NOMO-1 treated with DMSO at 0.1 percent for 48 hours (cell line): ENCODE data around the gene GLRA2.
"Not testable (repeated sequence)": the region's sequence is repeated elsewhere in the genome, so short reads cannot be mapped to it uniquely, and the experiment has no call there.

Experiments
- DNase-seq: peaks from one replicate; lab custom pipeline; 2025; ENCODE audit not compliant: unreplicated experiment; lab: John Stamatoyannopoulos, UW

The GLRA2 gene

GRCh38 chrX:14590693-14591424 lies 61.5 kb downstream of the GLRA2 start:
- no peak for DNase-seq

- DNase-seq: no peak
These were observed 62.6 kb downstream of the GLRA2 start for GRCh38 chrX:14591976-14592375.

- no peak for DNase-seq
These were observed 65.2 kb downstream of the GLRA2 start for GRCh38 chrX:14594521-14594920.

- no peak for DNase-seq
These were observed 69.0 kb downstream of the GLRA2 start for GRCh38 chrX:14598330-14598729.

GRCh38 chrX:14607446-14607985 lies 78.2 kb downstream of the GLRA2 start:
- DNase-seq: no peak

DNA sequence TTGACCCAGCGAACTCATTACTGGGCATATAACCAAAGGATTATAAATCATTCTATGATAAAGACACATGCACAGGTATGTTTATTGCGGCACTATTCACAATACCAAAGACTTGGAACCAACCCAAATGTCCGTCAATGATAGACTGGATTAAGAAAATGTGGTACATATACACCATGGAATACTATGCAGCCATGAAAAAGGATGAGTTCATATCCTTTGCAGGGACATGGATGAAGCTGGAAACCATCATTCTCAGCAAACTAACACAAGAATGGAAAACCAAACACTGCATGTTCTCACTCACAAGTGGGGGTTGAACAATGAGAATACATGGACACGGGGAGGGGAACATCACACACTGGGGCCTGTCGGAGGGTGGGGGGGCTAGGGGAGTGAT lies 83.1 kb downstream of the GLRA2 start:
- not testable (repeated sequence) for DNase-seq

GRCh38 chrX:14616301-14616700 lies 87.0 kb downstream of the GLRA2 start:
- DNase-seq: no peak

- no peak for DNase-seq
These were observed 87.5 kb downstream of the GLRA2 start for GRCh38 chrX:14616836-14617235.

DNA sequence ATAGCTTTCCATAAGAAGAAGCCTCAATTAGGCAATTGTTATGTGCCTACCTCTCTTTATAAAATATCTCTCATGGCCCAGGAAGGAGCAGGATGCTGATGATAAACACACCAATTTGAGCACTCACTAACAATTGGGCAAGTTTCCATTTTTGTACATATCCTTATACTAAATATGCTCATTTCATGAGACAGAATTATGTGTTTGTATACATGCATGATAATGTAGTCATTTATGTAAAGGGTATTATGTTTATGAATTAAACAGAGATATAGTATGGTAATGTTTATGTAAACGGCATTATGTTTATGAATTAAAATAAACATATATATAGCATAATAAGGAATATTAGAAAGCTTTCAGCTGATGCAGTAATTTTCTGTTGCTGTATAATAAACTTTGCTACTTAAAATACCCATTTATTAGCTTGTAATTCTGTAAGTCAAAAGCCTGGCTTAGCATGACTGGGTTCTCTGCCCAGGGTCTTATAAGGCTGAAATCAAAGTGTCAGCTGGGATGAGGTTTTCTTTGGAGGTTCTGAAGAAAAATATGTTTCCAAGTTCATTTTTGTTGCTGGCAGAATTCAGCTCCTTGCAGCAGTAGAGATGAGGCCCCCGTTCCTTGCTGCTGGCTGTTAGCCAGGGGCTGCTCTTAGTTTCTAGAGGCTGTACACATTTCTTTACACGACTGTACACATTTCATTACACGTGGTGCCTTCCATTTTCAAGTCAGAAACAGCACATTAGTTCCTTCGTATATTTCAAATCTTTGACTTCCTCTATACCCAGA lies 89.0 kb downstream of the GLRA2 start:
- DNase-seq: no peak

GRCh38 chrX:14630733-14631132 lies 101.4 kb downstream of the GLRA2 start:
- no peak for DNase-seq

GRCh38 chrX:14641681-14642655 lies 112.6 kb downstream of the GLRA2 start:
- no peak for DNase-seq

- DNase-seq: no peak
These were observed 131.6 kb downstream of the GLRA2 start for GRCh38 chrX:14660970-14661369.

DNA sequence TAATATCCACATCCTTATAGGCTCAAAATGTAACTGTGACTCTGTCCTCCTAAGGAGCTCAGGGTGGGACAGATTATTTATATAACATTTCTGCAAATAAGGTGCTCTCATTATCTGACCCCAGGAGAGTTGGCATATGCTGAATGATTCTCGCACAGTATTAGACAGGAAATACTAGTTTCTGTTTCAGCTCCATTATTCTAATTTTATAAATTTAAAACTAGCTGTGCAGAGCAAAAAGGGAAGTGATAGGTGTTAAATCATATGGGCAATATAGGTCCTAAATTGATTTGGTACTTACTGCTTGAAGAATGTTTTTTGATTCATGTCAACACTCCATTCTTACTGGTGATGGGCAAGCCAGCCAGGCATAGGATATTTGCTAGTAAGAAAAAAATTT lies 141.5 kb downstream of the GLRA2 start:
- DNase-seq: no peak

- DNase-seq: no peak
These were observed 143.4 kb downstream of the GLRA2 start for GRCh38 chrX:14672611-14673172.

GRCh38 chrX:14673236-14673635 lies 143.9 kb downstream of the GLRA2 start:
- no peak for DNase-seq

DNA sequence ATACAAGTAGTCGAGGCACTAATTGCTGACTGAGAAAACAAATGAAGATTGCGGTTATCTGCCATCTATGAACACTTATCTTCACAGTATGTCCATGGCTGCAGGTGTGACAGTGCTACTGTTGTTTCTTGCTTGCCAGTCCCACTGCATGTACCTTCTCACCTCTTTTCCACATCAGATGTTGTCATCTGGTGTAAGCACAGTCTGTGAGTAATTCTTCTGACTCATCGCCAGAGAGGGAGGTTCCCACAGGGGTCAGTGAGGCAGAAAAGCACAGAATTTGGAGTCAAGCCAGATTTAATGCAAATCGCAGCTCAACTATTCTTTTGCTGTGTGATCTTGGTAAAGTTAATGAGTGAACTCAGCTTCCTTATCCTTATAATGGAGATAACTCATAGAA lies 144.4 kb downstream of the GLRA2 start:
- no peak for DNase-seq

DNA sequence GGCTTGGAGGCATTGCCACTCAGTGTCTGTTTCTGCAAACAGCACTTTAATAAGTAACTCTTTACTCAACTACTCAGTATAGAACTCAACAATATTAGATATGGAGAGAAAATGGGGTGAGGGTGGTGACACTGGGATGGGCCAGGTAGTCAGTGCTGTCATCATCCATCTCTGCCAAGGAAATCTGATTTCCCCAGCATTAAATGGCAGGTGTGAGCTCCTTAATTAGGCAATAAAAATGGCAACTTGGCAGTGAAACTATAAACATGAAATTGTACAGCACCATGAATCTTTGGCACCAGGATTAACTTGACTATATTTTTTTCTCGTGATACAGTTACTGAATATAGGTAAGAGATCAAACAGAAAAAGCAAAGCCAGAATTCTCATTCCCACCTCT lies 146.2 kb downstream of the GLRA2 start:
- no peak for DNase-seq

DNA sequence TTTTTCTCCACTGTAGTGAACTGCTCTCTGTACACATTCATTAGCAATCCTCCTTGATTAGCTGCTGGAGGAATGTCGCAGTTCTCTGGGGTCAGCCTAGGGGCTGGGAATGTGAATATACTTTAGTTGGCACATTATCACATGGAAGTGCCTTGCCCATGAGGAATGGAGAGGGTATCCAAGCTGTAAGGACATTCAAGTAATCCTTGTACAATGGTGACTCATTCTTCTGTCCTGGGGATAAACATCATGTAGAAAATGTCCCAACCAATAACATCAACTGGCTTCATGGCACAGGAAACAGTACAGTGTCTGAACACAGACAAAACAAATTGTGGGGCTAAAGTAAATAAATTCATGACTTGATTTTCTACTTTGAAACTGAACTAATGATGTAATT lies 147.1 kb downstream of the GLRA2 start:
- no peak for DNase-seq

DNA sequence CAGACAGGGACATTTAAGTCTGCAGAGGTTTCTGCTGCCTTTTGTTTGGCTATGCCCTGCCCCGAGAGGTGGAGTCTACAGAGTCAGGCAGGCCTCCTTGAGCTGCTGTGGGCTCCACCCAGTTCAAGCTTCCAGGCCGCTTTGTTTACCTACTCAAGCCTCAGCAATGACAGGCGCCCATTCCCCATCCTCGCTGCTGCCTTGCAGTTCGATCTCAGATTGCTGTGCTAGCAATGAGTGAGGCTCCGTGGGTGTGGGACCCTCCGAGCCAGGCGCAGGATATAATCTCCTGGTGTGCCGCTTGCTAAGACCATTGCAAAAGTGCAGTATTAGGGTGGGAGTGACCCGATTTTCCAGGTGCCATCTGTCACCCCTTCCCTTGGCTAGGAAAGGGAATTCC lies 159.0 kb downstream of the GLRA2 start:
- DNase-seq: not testable (repeated sequence)

- no peak for DNase-seq
These were observed 161.2 kb downstream of the GLRA2 start for GRCh38 chrX:14690553-14690952.

- no peak for DNase-seq
These were observed 165.3 kb downstream of the GLRA2 start for GRCh38 chrX:14694611-14695010.
